Measurements from ENCODE around the gene TUBG2.
"Not testable (repeated sequence)": the region's sequence is repeated elsewhere in the genome, so short reads cannot be mapped to it uniquely, and the experiment has no call there.

The TUBG2 gene
- total RNA-seq: 10.9 to 11.2 reads per million in 2 donors

DNA sequence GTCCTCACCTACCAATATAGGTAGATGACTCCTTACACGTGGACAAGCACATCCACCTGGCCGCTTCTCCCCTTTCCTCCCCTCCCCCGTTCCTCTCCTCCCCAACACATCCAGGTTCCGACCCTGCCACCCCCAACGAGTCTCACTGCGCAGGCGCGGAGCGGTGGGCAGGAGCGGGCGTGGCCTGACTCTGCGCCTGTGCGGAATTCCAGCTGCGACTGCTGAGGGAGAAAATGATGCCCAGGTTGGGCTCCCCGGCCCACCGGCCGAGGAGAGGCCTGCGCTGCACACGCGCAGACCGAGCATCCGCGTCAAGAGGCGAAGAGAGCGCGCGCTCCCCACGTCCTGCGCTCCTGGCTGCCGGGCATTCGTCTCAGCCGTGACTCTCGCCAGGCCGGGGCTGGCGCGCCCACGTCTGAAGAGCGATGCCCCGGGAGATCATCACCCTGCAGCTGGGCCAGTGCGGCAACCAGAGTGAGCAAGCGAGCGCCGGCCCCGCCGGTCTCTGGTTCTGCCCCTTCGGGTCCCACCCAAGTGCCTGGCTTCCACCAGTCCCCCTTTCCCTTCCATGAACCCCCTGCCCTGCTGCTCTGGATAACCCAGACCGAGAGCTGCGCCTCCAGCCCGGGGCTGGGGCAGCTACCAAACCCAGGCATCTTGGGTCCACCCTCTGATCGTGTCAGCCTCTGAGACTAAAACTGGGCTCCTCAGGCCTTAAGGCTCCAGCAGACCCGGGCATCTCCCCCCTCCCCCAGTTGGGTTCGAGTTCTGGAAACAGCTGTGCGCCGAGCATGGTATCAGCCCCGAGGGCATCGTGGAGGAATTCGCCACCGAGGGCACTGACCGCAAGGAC, at the start of gene TUBG2:
Gene TUBG2 (plus strand): TSS at position 206 of the 853 bp plus-strand sequence. CDS start 220 bp downstream, at position 426.
- DNase-seq: peak in 4 of 5 experiments; percentile 56 to 66 (median 63)

DNA sequence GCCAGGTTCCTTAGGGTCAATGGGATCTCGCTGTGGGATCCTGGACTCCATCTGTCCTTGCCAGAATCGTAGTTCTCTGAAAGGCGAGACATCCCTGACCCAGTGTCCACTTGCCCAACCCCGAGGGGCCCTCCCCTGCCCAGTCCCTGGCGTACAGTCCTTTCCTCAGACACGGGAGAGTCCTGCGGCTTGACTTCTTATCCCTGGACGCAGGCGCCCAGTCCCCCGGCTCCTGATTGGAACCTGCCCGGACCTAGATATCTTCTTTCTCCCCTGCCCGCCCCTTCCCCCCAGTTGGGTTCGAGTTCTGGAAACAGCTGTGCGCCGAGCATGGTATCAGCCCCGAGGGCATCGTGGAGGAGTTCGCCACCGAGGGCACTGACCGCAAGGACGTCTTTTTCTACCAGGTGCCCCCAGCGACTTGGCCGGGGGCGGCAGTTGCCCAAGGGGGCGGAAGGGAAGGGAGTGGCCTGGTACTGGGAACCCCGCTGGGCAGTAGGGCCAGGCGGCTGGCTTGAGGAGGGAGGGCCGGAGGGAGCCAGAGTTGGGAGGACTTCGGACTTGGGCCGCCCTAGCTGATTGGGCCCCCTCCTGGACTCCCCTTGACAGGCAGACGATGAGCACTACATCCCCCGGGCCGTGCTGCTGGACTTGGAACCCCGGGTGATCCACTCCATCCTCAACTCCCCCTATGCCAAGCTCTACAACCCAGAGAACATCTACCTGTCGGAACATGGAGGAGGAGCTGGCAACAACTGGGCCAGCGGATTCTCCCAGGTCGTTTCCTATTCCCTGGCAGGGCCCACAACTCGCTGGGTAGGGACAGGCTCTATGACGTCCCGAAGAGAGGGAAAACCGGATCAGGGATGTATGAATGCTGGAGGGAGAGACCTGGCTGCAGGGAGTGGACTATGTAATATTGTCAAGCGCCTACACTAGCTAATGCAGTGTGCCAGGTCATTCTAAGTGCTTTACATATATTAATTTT, 49.0 kb upstream of the TUBG2 start:
- peak in 1 of 5 experiments; percentile 21 for DNase-seq

DNA sequence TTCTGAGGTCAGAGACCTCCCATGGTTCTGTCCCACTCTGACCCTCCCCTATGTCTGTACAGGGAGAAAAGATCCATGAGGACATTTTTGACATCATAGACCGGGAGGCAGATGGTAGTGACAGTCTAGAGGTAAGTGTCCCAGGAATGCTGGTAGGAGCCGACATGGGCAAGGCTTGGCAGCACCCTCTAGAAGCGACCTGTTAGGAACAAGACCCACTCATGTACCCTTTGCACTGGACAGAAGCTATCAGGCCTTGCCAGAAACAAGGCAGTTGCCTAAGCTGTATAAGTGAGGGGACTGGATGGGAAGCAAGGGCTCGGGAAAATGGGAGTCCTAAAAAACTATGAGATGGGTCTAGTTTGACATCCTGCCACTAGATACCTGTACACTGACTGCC, 47.1 kb upstream of the TUBG2 start:
- no peak for DNase-seq

DNA sequence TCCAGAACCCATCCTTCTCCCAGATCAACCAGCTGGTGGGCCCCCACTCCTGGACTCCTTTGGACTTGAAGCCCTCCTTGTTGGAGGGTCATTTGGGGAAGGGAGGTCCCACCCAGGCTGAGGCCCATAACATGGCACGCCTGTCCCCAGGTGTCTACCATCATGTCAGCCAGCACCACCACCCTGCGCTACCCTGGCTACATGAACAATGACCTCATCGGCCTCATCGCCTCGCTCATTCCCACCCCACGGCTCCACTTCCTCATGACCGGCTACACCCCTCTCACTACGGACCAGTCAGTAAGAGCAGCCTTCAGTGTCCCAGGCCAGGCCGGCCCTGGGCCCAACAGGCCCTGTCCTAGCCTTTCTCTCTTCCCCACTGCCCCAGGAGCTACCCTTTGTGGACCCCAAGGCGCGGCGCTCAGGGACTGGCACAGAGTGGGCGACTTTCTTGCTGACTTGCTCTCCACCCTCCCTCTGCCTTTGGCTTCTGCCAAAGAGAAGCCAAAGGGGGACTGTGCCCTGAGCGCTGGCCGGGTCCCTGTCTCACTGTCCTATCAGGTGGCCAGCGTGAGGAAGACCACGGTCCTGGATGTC, 45.3 kb upstream of the TUBG2 start:
- no peak for DNase-seq

DNA sequence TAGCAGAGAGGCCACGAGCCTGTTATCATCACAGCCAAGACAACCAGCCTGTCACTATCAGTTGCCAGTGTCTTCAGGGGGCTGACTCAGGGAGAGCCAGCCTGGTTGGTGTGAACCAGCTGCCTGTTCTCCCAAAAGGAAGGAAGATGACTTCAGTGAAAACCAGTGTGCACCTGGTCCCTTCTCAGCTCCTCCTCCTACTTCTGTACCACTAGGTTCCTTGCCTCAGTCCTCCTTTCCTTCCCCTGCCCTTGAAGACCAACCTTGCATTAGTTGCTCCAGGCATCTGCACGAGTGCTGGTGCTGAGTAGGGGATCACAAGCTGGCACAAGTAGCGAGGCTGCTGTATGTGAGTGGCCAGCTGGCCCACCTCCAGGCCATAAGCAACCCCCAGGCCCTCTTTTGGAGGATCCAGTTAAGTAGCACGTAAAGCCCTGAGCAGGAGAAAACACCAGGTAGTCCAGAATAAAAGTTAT, 41.1 kb upstream of the TUBG2 start:
- DNase-seq: no peak

DNA sequence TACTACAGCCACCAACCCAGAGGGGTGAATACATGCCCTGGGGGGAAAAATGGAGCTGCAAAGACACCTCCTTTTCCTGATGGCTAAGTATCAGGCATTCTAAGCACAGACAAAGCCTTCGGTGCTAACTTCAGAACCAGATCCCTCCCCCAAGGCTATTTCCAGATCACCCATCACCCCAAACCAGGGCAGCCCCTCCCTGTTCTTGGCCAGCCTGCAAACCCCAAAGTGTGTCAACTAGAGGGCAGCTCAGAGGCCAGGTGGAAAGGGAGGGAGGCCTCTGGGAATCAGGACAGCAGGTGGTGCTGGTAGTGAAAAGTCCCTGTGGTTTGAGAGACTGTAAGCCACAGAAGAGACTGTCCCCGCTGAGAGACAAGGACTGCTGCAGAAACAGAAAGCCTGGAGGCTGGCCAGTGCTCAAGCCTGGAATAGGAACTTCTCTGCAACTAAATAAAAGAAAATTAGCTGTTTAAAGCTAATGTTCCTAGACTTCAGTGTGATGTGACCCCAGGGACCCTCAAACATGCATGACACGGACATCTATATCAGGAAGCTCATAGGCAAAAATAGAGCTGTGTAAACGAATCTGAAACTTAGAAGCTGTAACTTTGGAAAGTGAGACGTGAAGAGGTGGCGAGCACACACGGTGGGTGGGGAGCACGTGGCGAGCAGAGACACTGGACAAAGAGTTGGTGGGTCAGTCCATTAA, 40.5 kb upstream of the TUBG2 start:
- DNase-seq: no peak

DNA sequence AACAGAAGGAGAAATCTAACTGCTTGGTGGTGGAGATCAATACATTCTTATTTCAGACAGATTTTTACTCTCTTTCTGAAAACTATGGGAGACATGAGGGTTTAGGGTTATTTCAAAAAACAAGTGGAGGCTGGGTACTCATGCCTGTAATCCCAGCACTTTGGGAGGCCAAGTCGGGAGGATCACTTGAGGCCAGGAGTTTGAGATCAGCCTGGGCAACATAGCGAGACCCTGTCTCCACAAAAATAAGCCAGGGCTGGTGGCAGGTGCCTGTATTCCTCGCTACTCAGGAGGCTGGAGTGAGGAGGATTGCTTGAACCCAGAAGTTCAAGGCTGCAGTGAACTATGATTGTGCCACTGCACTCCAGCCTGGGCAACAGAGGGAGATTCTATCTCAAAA, 37.1 kb upstream of the TUBG2 start:
- DNase-seq: not testable (repeated sequence)

DNA sequence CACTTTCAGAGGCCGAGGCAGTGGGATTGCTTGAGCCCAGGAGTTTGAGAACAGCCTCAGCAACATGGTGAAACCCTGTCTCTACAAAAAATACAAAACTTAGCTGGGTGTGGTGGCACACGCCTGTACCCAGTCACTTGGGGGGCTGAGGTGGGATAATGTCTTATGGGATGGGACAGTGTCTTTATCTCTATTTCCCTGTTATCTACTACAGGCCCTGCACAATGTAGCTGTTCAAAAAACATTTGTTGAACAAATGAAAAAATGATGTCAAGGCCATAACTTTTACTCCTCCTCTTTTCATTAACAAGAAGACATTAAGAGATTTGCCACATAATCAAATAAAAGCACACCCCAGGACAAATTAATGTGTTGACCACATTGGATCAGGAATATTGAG, 35.8 kb upstream of the TUBG2 start:
- no peak for DNase-seq

DNA sequence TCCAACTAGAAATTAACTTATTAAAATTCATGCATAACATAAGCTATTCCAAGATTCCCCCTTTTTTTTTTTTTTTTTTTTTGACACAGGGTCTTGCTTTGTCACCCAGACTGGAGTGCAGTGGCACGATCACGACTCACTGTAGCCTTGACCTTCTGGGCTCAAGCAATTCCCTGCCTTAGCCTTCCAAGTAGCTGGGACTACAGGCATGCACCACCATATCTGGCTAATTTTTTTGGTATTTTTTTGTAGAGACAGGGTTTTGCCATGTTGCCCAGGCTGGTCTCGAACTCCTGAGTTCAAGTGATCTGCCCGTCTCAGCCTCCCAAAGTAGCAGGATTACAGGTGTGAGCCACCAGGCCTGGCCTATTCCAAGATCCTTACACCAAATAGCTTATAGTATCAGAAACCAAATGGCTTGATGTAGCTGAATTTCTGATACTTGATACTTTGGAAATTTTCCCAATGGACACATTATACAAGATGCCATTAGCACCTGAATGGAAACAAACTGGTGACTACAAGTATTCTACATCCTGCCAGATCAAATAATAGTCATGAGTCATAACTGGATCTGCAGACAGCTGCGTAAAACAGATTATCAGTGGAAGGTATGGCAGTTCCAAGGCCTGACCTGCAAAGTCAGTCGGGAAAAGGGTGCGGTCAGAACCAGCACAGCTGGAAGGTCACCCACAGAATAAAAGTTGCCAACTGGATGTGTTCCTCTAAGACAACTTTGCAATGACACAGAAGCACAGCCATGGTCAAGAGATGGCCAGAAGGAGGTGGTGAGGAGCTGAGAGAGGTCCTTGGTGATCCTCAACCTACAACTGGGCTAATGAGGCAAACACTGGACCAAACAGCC, 35.1 kb upstream of the TUBG2 start:
- DNase-seq: peak in 1 of 5 experiments; percentile 27

DNA sequence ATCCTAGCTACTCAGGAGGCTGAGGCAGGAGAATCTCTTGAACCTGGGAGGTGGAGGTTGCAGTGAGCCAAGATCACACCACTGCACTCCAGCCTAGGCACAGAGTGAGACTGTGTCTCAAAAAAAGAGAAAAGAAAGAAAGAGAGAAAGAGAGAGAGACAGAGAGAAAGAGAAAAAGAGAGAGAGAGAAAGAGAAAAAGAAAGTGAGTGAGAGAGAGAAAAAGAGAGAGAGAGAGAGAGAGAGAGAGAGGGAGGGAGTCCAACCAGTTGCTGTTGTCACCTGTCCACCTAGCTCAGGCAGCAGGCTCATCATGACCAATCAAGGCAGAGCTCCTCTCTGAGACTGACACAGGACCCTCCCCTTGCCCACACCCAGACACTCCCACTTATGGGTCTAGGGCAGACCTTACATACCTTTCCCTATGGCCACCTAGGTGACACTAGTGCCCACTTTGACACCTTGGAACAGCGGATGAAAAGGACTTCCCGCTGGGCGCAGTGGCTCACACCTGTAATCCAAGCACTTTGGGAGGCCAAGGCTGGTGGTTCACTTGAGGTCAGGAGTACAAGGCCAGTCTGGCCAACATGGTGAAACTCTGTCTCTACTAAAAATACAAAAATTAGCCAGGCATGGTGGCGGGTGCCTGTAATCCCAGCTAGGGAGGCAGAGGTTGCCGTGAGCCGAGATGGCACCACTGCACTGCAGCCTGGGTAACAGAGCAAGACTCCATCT, 31.9 kb upstream of the TUBG2 start:
- not testable (repeated sequence) for DNase-seq

DNA sequence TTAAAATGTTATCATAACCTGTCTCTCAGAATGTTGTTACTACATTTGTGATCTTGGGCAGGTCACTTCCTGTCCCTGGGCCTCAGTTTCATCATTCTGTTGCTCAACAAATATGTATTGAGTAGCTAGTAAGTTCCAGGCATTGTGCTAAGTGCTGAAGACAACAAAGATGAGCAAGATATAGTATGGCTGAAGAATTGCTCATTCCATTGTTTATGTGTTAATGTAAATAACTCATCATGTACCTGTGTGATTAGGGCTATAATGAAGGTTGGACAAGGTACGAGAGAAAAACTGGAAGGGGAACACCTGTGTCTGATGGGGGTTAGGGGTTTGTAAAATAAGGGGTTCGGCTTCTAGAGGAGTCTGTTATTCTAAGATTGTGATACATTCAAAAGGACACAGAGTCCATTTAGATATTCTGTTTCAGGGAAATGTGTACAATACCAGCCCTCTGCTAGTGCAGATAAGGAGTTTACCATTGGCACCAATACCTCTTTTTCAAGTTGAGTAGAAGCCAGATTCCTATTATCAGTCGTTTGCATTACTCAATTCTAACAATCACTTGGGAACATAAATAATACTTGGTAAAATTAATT, 29.6 kb upstream of the TUBG2 start:
- DNase-seq: no peak

DNA sequence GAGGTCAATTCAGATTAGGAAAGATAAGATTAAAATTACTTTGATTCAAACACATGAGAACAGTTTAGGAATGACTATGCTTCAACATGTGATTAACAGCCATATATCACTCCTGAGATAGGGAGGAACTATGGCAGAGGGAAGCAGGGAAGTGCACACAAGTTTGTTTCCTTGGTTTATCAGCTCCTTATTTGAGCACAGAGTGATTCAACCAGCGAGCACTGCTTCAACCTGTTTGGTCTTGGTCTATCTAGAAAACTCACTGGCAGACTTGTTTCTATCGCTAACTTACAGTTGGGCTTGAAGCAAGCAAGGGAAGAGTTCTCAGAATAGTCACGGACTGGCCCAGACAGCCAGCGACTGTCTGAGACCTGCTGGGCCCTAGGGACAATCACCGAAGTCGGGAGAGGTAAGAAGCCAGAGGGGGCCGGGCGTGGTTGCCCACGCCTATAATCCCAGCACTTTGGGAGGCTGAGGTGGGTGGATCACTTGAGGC, 26.1 kb upstream of the TUBG2 start:
- no peak for DNase-seq

DNA sequence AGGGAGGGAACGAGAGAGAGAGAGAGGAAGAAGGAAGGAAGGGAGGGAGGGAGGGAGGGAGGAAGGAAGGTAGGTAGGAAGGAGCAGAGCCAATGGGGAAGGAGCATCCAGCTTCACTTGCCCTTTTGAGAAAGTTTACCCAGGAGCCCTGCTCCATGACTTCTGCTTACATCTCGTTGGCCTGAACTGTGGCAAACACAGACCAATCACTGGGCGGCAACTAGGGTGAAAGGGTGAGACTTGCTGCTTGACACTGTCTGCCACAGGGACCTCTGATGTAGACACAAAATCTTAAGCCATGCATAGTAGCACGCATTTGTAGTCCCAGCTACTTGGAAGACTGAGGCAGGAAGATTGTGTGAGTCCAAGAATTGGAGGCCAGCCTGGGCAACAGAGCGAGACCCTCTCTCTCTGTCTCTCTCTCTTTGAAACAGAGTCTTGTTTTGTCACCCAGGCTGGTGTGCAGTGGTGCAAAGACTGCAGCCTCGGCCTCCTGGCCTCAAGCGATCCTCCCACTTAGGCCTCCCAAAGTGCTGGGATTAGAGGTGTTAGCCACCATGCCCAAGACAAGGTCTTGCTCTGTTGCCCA, 19.5 kb upstream of the TUBG2 start:
- no peak for DNase-seq

DNA sequence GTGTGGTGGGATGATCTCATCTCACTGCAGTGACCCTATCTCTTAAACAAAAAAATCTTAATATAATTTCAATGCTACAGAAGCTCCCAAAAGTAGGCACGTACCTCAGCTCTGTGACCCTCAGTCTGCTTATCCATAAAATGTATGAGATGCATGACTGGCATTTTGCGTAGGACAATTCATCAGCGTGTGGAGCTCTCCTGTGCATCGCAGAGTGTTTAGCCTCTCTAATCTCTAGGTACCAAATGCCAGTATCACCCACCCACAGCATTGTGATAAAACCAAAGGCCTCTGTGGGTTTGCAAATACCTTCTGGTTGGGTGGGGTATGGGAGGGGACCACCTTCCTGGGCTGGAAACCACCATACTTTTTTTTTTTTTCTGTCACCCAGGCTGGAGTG, 19.0 kb upstream of the TUBG2 start:
- DNase-seq: no peak

DNA sequence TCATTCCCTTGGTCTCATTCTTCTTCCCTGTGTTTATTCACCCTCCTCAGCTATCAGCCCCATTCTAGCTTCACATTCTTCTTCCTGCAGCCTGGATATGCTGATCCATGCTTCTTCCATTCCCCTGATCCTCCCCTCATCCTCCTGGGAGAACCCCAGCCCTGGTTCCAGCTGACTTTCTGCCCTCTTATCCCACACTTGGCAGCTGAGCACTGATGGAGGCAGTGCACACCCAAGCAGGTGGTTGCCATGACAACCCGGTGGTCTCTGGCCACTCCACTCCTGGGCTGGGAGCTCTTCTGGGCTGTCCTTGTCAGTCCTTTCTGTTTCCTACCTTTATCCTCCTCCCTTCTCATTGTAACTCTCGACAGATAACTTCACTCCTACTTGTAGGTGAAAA, 16.7 kb upstream of the TUBG2 start:
- DNase-seq: no peak

DNA sequence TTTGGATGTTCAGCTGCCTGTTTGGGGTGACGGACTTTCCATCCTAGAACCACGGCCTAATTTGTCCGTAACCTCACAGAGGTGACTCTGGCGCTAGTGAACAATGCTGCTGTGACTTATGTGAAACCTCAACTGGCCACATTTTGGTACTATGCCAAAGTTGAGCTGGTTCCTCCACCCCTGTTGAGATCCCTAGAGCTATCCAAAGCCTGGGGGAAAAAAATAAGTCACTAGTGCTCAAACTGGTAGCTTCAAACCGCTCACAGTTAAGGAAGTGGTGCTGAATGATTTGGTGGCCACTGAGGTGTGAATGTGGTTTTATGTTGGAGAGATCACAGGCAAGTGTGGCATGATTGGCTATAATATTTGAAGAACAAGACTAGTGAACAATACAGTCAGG, 11.3 kb upstream of the TUBG2 start:
- no peak for DNase-seq

DNA sequence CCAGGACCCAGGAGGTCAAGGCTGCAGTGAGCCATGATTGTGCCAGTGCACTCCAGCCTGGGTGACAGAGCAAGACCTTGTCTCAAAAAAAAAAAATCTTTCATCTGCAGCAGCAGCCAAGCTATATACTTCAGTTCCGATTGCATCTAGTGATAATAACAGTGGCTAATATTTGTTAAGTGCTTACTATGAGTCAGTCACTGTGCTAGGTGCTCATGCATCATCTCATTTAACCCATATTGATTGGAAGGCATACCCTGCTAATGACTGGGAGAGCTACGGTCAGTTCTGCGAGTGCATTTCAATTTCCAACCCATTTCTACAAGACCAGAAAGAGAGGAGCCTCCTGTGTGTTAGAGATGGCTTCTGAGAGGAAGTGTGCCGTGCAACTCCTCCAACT, 7.7 kb upstream of the TUBG2 start:
- no peak for DNase-seq

DNA sequence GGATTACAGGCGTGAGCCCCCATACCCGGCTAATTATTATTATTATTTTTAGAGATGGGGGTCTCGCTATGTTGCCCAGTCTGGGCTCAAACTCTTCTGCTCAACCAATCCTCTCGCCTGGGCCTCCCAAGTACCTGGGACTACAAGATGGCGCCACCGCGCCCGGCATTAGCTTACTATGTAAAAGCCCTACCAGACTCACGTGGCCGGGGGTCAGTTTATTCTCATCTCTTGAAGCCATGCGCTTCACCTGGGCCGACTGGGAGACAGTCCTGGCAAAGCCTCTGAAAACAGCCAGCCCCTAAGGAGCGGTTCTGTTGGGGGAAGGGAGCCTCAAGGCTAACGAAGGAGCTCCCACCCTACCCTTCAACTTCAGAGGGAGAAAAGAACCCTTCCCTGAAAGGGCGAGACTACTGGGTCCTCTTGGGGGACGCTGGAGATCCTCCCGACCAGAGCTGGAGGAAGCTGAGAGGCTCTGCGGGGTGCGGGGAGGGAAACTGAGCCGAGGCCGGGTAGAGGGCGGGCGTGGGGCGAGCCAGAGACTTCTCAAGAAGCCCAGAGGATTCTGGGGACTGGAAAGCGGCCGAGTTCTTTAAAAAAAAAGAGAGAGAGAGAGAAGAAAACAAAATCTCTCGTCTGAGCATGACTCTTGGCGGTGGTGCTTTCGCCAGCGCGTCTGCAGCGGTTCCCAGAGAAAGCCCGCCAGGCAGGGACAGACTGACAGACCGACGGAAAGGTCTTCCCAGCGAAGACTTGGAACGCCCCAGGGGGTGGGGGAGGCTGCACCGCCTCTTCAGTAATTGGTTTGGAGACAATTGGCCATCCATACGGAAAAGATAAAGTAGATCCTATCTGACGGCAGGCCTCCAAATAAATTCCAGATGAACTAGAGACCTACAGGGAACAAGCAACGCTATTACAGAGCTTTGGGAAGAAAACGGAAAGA, 5.6 kb upstream of the TUBG2 start:
- no peak for DNase-seq
